OCI-LY1 (cell line): ENCODE data around the gene IGFBP2.

Source experiments
- H2AFZ ChIP-seq: fragments of 200-600 bp; sonication (generic), shearing (Covaris generic); 2 replicates; pipeline ENCODE4 v1.6.0; 2014; ENCODE audit warnings: antibody characterized with exemption, mild to moderate bottlenecking, low read length
- H3F3A ChIP-seq: fragments of 200-600 bp; sonication (generic), shearing (Covaris generic); 2 replicates; pipeline ENCODE4 v1.6.0; 2014; ENCODE audit warnings: mild to moderate bottlenecking, antibody characterized with exemption, low read length, moderate library complexity; ENCODE audit not compliant: insufficient read depth
- H3K27ac ChIP-seq: fragments of 200-600 bp; sonication (generic); 2 replicates; pipeline ENCODE4 v1.5.1; 2014; ENCODE audit warnings: low read length, mixed run types, mild to moderate bottlenecking, low read depth; ENCODE audit not compliant: poor library complexity, severe bottlenecking
- H3K27me3 ChIP-seq: fragments of 200-600 bp; sonication (generic); 2 replicates; pipeline ENCODE4 v1.6.0; 2014; ENCODE audit warnings: antibody characterized with exemption, mild to moderate bottlenecking, low read length, moderate library complexity; ENCODE audit not compliant: insufficient read depth
- H3K36me3 ChIP-seq: fragments of 200-600 bp; sonication (generic); 2 replicates; pipeline ENCODE4 v1.6.1; 2014; ENCODE audit warnings: mild to moderate bottlenecking, antibody characterized with exemption, low read length, moderate library complexity, mixed read lengths; ENCODE audit not compliant: insufficient read depth
- H3K4me1 ChIP-seq: fragments of 200-600 bp; sonication (generic); 2 replicates; pipeline ENCODE4 v1.5.1; 2014; ENCODE audit warnings: mild to moderate bottlenecking, low read length, moderate library complexity; ENCODE audit not compliant: insufficient read depth, severe bottlenecking
- H3K4me2 ChIP-seq: fragments of 200-600 bp; sonication (generic), shearing (Covaris generic); 2 replicates; pipeline ENCODE4 v1.6.1; 2014; ENCODE audit warnings: low read length
- H3K4me3 ChIP-seq: fragments of 200-600 bp; sonication (generic); 2 replicates; pipeline ENCODE4 v1.5.1; 2014; ENCODE audit warnings: low read length, low read depth, mild to moderate bottlenecking, mixed read lengths; ENCODE audit not compliant: poor library complexity, severe bottlenecking
- H3K79me2 ChIP-seq: fragments of 200-600 bp; shearing (Covaris generic); 2 replicates; pipeline ENCODE4 v1.6.1; 2016; ENCODE audit warnings: mixed run types, low read length, mixed read lengths; ENCODE audit not compliant: insufficient read depth
- H3K9ac ChIP-seq: fragments of 200-600 bp; sonication (generic), shearing (Covaris generic); 2 replicates; pipeline ENCODE4 v1.6.1; 2014; ENCODE audit warnings: mild to moderate bottlenecking, low read length, mixed read lengths
- H3K9me2 ChIP-seq: fragments of 200-600 bp; sonication (generic), shearing (Covaris generic); 2 replicates; pipeline ENCODE4 v1.6.1; 2014; ENCODE audit warnings: low read depth, mild to moderate bottlenecking, low read length, mixed read lengths
- H3K9me3 ChIP-seq: fragments of 200-600 bp; shearing (Covaris generic); 2 replicates; pipeline ENCODE4 v1.6.1; 2014; ENCODE audit warnings: low read length, mixed read lengths
- H4K20me1 ChIP-seq: fragments of 200-600 bp; sonication (generic), shearing (Covaris generic); 2 replicates; pipeline ENCODE4 v1.6.0; 2016; ENCODE audit warnings: mild to moderate bottlenecking, low read length; ENCODE audit not compliant: insufficient read depth
- EZH2 ChIP-seq: fragments of 200-600 bp; sonication (generic), shearing (Covaris generic); IDR thresholded peaks from 2 replicates; pipeline ENCODE4 v1.8.0; 2017; ENCODE audit warnings: borderline replicate concordance, mixed run types, mild to moderate bottlenecking, antibody characterized with exemption, low read length, moderate library complexity, mixed read lengths
- TF ChIP-seq, protein P1 (sequence below): fragments of 200-600 bp; sonication (generic), shearing (Covaris generic); IDR thresholded peaks from 2 replicates; pipeline ENCODE4 v1.5.1; 2017; ENCODE audit warnings: mild to moderate bottlenecking, antibody characterized with exemption, low read length, moderate library complexity, mixed read lengths

Gene IGFBP2, protein sequence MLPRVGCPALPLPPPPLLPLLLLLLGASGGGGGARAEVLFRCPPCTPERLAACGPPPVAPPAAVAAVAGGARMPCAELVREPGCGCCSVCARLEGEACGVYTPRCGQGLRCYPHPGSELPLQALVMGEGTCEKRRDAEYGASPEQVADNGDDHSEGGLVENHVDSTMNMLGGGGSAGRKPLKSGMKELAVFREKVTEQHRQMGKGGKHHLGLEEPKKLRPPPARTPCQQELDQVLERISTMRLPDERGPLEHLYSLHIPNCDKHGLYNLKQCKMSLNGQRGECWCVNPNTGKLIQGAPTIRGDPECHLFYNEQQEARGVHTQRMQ

DNA sequence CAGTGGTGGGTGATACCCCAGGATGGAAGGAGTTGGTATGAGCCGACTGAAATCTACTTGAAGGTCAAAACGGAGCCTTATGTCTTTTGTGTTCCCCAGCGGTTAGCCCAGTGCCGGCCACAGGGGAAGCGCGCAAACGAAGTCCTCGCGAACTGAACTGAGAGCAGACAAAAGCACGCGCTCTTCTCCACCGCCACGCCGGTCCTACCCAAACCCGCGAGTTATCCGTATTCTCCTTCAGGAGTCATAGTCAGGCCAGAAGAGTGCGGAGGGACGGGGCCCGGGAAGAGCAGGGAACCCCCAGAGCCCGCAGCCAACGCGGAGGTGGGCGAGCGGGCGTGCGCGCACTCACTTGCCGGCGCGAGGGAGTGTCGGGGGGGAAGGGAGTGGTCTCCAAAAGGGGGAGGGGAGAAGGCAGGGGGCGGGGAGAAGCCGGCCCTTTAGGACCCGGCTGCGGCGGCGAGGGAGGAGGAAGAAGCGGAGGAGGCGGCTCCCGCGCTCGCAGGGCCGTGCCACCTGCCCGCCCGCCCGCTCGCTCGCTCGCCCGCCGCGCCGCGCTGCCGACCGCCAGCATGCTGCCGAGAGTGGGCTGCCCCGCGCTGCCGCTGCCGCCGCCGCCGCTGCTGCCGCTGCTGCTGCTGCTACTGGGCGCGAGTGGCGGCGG lies at the start of gene IGFBP2:
IGFBP2 (plus strand) TSS at position 469 of the 664 bp plus-strand sequence; CDS start at position 573, 104 bp downstream.
- Histone ChIP-seq H3F3A (no peaks in the 10 kb centered on the region), H3K36me3 (no peaks in the 10 kb centered on the region), H3K9ac (no peak within 1 kb of the TSS), H3K9me2 (no peaks in the 10 kb centered on the region), H3K27me3 (no peaks in the 10 kb centered on the region), H3K4me1 (no peaks in the 10 kb centered on the region), H3K79me2 (no peaks in the 10 kb centered on the region), H3K4me3 (no peak within 1 kb of the TSS), H2AFZ (no peak within 1 kb of the TSS), H4K20me1 (no peaks in the 10 kb centered on the region), H3K9me3 (no peaks in the 10 kb centered on the region), H3K4me2 (no peak within 1 kb of the TSS), H3K27ac (no peak within 1 kb of the TSS)
- TF ChIP-seq EZH2, result no peak
- TF ChIP-seq, protein P1, sequence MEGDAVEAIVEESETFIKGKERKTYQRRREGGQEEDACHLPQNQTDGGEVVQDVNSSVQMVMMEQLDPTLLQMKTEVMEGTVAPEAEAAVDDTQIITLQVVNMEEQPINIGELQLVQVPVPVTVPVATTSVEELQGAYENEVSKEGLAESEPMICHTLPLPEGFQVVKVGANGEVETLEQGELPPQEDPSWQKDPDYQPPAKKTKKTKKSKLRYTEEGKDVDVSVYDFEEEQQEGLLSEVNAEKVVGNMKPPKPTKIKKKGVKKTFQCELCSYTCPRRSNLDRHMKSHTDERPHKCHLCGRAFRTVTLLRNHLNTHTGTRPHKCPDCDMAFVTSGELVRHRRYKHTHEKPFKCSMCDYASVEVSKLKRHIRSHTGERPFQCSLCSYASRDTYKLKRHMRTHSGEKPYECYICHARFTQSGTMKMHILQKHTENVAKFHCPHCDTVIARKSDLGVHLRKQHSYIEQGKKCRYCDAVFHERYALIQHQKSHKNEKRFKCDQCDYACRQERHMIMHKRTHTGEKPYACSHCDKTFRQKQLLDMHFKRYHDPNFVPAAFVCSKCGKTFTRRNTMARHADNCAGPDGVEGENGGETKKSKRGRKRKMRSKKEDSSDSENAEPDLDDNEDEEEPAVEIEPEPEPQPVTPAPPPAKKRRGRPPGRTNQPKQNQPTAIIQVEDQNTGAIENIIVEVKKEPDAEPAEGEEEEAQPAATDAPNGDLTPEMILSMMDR, result no peak

DNA sequence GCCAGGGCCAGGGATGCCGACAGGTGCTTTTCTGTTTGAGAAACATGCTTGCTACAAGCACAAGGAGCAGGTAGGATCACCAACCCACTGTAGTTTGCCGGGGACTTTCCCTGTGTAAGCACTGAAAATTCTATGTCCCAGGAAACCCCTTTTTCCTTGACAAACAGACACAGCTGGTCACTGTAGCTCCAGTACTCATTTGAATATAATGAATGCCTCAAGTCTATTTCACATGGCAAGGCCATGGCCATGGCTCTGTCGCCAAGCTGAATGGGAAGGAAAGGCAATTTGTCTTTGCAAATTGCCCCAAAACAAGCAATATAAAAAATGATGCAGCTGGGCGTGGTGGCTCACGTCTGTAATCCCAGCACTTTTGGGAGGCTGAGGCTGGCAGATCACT lies 49.6 kb upstream of the IGFBP2 start:
- H4K20me1 ChIP-seq, result no peaks in the 10 kb centered on the region
- H2AFZ ChIP-seq, result no peak overlapping the region
- no peaks in the 10 kb centered on the region for H3K9me2 ChIP-seq
- H3K4me2 ChIP-seq, result no peak overlapping the region
- H3F3A ChIP-seq, result no peaks in the 10 kb centered on the region
- TF ChIP-seq, protein P1, result no peak
- H3K9me3 ChIP-seq, result no peaks in the 10 kb centered on the region
- H3K9ac ChIP-seq, result no peak overlapping the region
- no peaks in the 10 kb centered on the region for H3K36me3 ChIP-seq
- no peak overlapping the region for H3K27ac ChIP-seq
- H3K4me3 ChIP-seq, result no peak overlapping the region
- no peaks in the 10 kb centered on the region for H3K4me1 ChIP-seq
- no peaks in the 10 kb centered on the region for H3K79me2 ChIP-seq
- no peaks in the 10 kb centered on the region for H3K27me3 ChIP-seq

DNA sequence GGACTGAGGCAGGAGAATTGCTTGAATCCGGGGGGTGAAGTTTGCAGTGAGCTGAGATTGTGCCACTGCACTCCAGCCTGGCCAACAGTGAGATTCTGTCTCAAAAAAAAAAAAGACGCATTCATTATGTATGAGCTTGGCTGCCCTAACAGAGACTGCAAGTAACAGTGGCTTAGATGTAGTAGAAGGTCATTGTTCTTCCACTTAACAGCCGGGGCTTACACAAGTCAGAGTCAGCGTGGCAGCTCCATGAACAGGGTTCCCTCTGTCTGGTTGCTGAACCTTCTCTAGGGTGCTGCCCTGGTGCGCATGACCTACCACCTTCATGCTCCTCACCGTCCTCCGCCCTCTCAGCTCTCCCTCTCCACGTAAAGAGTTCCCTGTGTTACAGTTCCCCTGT lies 49.1 kb upstream of the IGFBP2 start:
- Histone ChIP-seq H3K27me3 (no peaks in the 10 kb centered on the region), H3K4me3 (no peak overlapping the region), H2AFZ (no peak overlapping the region), H3K9me2 (no peaks in the 10 kb centered on the region), H3K4me1 (no peaks in the 10 kb centered on the region), H3K9ac (no peak overlapping the region), H3K9me3 (no peaks in the 10 kb centered on the region), H3K79me2 (no peaks in the 10 kb centered on the region), H3F3A (no peaks in the 10 kb centered on the region), H3K4me2 (no peak overlapping the region), H3K27ac (no peak overlapping the region), H4K20me1 (no peaks in the 10 kb centered on the region), H3K36me3 (no peaks in the 10 kb centered on the region)
- TF ChIP-seq, protein P1, result no peak
- TF ChIP-seq EZH2, result no peak
